ENCODE results near the gene PHACTR2. TPM values are rescaled to one million over a fixed set of nuclear protein-coding genes. Genes with fewer than 3 reads are reported as not detected.
"Not testable (repeated sequence)": the region's sequence is repeated elsewhere in the genome, so short reads cannot be mapped to it uniquely, and the experiment has no call there.

Gene PHACTR2
- total RNA-seq, 1 experiment from 2014 or later = not detected

DNA sequence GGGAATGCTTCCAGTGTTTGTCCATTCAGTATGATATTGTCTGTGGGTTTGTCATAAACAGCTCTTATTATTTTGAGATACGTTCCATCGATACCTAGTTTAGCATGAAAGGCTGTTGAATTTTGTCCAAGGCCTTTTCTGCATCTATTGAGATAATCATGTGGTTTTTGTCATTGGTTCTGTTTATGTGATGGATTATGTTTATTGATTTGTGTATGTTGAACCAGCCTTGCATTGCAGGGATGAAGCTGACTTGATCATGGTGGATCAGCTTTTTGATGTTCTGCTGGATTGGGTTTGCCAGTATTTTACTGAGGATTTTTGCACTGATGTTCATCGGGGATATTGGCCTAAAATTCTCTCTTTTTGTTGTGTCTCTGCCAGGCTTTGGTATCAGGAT, 120.7 kb downstream of the PHACTR2 start:
- not testable (repeated sequence) for H3K4me1 ChIP-seq (ENCODE audit: low read length); H3K9ac ChIP-seq (ENCODE audit: low read length); H3K9me3 ChIP-seq (ENCODE audit: low read length); H3K36me3 ChIP-seq (ENCODE audit: insufficient read depth, low read length); H3K27me3 ChIP-seq (ENCODE audit: low read length); H3K27ac ChIP-seq (ENCODE audit: low read length); H3K79me2 ChIP-seq (ENCODE audit: low read length); DNase-seq; H3K4me3 ChIP-seq (ENCODE audit: low read length); H2AFZ ChIP-seq (ENCODE audit: low read length); H4K20me1 ChIP-seq (ENCODE audit: insufficient read depth, low read depth, low read length); H3K4me2 ChIP-seq (ENCODE audit: low read depth, low read length, poor library complexity, severe bottlenecking); H3K9me2 ChIP-seq (replicated peaks; ENCODE audit: insufficient read depth, low read length)

GRCh38 chr6:143802833-143803565, 125.2 kb downstream of the PHACTR2 start:
- no peak overlapping the region for H3K9ac ChIP-seq (ENCODE audit: low read length)
- no peaks in the 10 kb centered on the region for H3K27me3 ChIP-seq (ENCODE audit: low read length)
- no peak overlapping the region for H3K4me2 ChIP-seq (ENCODE audit: low read depth, low read length, poor library complexity, severe bottlenecking)
- no peaks in the 10 kb centered on the region for H3K4me1 ChIP-seq (ENCODE audit: low read length)
- no peak overlapping the region for H3K27ac ChIP-seq (ENCODE audit: low read length)
- H3K79me2 ChIP-seq (ENCODE audit: low read length) = no peaks in the 10 kb centered on the region
- no peak overlapping the region for H2AFZ ChIP-seq (ENCODE audit: low read length)
- no peak overlapping the region for H3K4me3 ChIP-seq (ENCODE audit: low read length)
- H3K36me3 ChIP-seq (ENCODE audit: insufficient read depth, low read length) = no peaks in the 10 kb centered on the region
- H4K20me1 ChIP-seq (ENCODE audit: insufficient read depth, low read depth, low read length) = no peaks in the 10 kb centered on the region
- no peaks in the 10 kb centered on the region for H3K9me3 ChIP-seq (ENCODE audit: low read length)
- no peak for DNase-seq
- no peaks in the 10 kb centered on the region for H3K9me2 ChIP-seq (replicated peaks; ENCODE audit: insufficient read depth, low read length)

DNA sequence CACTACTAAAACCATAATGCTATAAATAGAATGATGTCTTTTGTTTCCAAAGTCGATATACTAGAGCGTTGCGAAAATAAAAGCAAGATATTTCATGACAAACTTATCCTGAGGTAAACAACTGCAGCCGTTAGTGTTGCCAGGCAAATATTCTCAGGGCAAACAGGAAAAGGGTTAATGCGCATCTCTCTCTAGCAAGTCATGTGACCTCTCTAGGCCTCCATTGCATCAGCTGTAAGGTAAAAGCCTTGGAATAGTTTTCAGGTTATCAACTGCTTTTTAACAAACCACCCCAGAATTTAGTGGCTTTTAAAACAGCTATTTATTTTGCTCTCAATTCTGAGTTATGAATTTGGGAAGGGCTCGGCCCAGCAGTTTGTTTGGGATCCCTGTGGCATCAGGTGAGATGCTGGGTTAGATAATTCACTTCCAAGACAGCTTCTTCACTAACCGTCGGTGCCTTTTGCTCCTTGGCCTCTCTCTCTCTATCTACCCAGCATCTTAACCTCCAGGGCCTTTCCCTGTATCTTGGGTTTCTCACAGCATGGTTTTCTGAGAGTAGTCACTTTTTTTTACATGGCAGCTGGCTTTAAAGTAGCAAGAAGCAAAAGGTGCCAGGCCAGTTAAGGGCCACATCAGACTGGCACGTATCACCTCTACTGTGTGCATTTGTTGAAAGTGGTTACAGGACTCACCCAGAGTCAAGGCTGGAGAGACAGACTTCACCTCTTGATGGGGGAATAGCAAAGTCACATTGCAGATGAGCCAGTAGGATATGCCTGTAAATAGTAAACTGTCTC, 126.2 kb downstream of the PHACTR2 start:
- no peaks in the 10 kb centered on the region for H4K20me1 ChIP-seq (ENCODE audit: insufficient read depth, low read depth, low read length)
- no peaks in the 10 kb centered on the region for H3K27me3 ChIP-seq (ENCODE audit: low read length)
- no peak overlapping the region for H3K4me3 ChIP-seq (ENCODE audit: low read length)
- no peak for DNase-seq
- H2AFZ ChIP-seq (ENCODE audit: low read length) = no peak overlapping the region
- no peaks in the 10 kb centered on the region for H3K9me3 ChIP-seq (ENCODE audit: low read length)
- H3K79me2 ChIP-seq (ENCODE audit: low read length) = no peaks in the 10 kb centered on the region
- no peak overlapping the region for H3K27ac ChIP-seq (ENCODE audit: low read length)
- H3K9ac ChIP-seq (ENCODE audit: low read length) = no peak overlapping the region
- no peaks in the 10 kb centered on the region for H3K9me2 ChIP-seq (replicated peaks; ENCODE audit: insufficient read depth, low read length)
- H3K36me3 ChIP-seq (ENCODE audit: insufficient read depth, low read length) = no peaks in the 10 kb centered on the region
- H3K4me1 ChIP-seq (ENCODE audit: low read length) = no peaks in the 10 kb centered on the region
- no peak overlapping the region for H3K4me2 ChIP-seq (ENCODE audit: low read depth, low read length, poor library complexity, severe bottlenecking)

DNA sequence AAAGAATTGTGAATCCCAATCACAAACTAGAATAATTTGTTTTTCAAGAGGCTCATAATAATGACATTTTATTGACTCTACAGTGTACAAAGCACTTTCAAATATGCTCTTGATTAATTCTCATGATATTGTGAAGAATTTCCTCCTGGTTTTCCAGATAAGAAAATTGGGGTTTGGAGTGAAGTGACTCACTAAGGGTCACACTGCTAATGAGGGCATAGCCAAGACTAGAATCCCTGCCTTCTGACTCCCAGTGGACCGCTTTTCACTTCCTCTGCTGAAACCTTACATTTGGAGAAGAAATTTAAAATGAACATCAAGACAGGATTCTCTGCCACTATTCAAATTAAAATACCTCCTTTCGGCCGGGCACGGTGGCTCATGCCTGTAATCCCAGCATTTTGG, 127.1 kb downstream of the PHACTR2 start:
- Histone ChIP-seq H3K4me1 (ENCODE audit: low read length) (no peaks in the 10 kb centered on the region), H3K36me3 (ENCODE audit: insufficient read depth, low read length) (no peaks in the 10 kb centered on the region), H2AFZ (ENCODE audit: low read length) (no peak overlapping the region), H3K79me2 (ENCODE audit: low read length) (no peaks in the 10 kb centered on the region), H4K20me1 (ENCODE audit: insufficient read depth, low read depth, low read length) (no peaks in the 10 kb centered on the region), H3K4me3 (ENCODE audit: low read length) (no peak overlapping the region), H3K27ac (ENCODE audit: low read length) (no peak overlapping the region), H3K9me2 (replicated peaks; ENCODE audit: insufficient read depth, low read length) (no peaks in the 10 kb centered on the region), H3K9me3 (ENCODE audit: low read length) (no peaks in the 10 kb centered on the region), H3K4me2 (ENCODE audit: low read depth, low read length, poor library complexity, severe bottlenecking) (no peak overlapping the region), H3K9ac (ENCODE audit: low read length) (no peak overlapping the region), H3K27me3 (ENCODE audit: low read length) (no peaks in the 10 kb centered on the region)
- no peak for DNase-seq

- DNase-seq = no peak
- no peak overlapping the region for H3K4me3 ChIP-seq (ENCODE audit: low read length)
- no peaks in the 10 kb centered on the region for H3K9me3 ChIP-seq (ENCODE audit: low read length)
- no peaks in the 10 kb centered on the region for H3K4me1 ChIP-seq (ENCODE audit: low read length)
- no peaks in the 10 kb centered on the region for H3K9me2 ChIP-seq (replicated peaks; ENCODE audit: insufficient read depth, low read length)
- H4K20me1 ChIP-seq (ENCODE audit: insufficient read depth, low read depth, low read length) = no peaks in the 10 kb centered on the region
- no peaks in the 10 kb centered on the region for H3K36me3 ChIP-seq (ENCODE audit: insufficient read depth, low read length)
- no peaks in the 10 kb centered on the region for H3K27me3 ChIP-seq (ENCODE audit: low read length)
- no peaks in the 10 kb centered on the region for H3K79me2 ChIP-seq (ENCODE audit: low read length)
- H3K27ac ChIP-seq (ENCODE audit: low read length) = no peak overlapping the region
- no peak overlapping the region for H2AFZ ChIP-seq (ENCODE audit: low read length)
- no peak overlapping the region for H3K4me2 ChIP-seq (ENCODE audit: low read depth, low read length, poor library complexity, severe bottlenecking)
- H3K9ac ChIP-seq (ENCODE audit: low read length) = no peak overlapping the region
Observed at GRCh38 chr6:143806282-143807102, 128.7 kb downstream of the PHACTR2 start.

DNA sequence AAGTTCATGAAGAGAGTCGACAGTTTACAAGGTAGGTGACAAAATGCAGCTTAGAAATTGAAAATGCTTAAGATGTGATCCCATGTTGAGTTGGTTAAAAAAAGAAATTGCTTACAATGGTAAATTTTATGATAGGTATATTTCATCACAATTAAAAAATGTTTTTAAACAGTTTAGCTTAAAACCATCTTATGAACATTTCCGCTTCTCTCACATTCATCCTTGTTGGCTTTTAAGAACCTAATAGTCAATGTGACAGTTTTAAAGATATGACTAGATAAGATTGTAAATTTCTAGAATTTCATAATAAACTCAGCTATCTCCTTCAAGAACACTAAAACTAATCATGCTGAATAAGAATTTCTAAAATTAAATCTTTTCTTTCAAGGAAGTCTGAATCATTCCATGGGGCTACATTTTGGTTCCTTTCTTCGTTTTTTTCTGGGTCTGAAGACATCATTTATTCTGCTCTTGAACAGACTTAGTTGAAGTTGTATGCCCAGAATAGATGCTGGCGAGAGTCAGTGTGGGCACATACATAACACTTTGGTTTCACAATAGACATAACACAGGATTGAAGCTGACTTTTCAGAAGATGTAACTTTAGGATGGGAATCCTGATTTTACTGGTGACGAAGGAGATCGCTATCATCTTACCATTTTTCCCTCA, 129.5 kb downstream of the PHACTR2 start:
- H3K9me3 ChIP-seq (ENCODE audit: low read length) = no peaks in the 10 kb centered on the region
- no peak overlapping the region for H3K27ac ChIP-seq (ENCODE audit: low read length)
- H3K9me2 ChIP-seq (replicated peaks; ENCODE audit: insufficient read depth, low read length) = no peaks in the 10 kb centered on the region
- no peak overlapping the region for H2AFZ ChIP-seq (ENCODE audit: low read length)
- H3K36me3 ChIP-seq (ENCODE audit: insufficient read depth, low read length) = no peaks in the 10 kb centered on the region
- DNase-seq = no peak
- H3K27me3 ChIP-seq (ENCODE audit: low read length) = no peaks in the 10 kb centered on the region
- H3K79me2 ChIP-seq (ENCODE audit: low read length) = no peaks in the 10 kb centered on the region
- H4K20me1 ChIP-seq (ENCODE audit: insufficient read depth, low read depth, low read length) = no peaks in the 10 kb centered on the region
- H3K4me3 ChIP-seq (ENCODE audit: low read length) = no peak overlapping the region
- no peaks in the 10 kb centered on the region for H3K4me1 ChIP-seq (ENCODE audit: low read length)
- no peak overlapping the region for H3K4me2 ChIP-seq (ENCODE audit: low read depth, low read length, poor library complexity, severe bottlenecking)
- H3K9ac ChIP-seq (ENCODE audit: low read length) = no peak overlapping the region

GRCh38 chr6:143810745-143811144, 133.0 kb downstream of the PHACTR2 start:
- Histone ChIP-seq H3K27me3 (ENCODE audit: low read length) (no peaks in the 10 kb centered on the region), H3K36me3 (ENCODE audit: insufficient read depth, low read length) (no peaks in the 10 kb centered on the region), H3K4me3 (ENCODE audit: low read length) (no peak overlapping the region), H3K79me2 (ENCODE audit: low read length) (no peaks in the 10 kb centered on the region), H3K27ac (ENCODE audit: low read length) (no peak overlapping the region), H3K9me2 (replicated peaks; ENCODE audit: insufficient read depth, low read length) (no peaks in the 10 kb centered on the region), H2AFZ (ENCODE audit: low read length) (no peak overlapping the region), H4K20me1 (ENCODE audit: insufficient read depth, low read depth, low read length) (no peaks in the 10 kb centered on the region), H3K4me2 (ENCODE audit: low read depth, low read length, poor library complexity, severe bottlenecking) (no peak overlapping the region), H3K9ac (ENCODE audit: low read length) (no peak overlapping the region), H3K9me3 (ENCODE audit: low read length) (no peaks in the 10 kb centered on the region), H3K4me1 (ENCODE audit: low read length) (no peaks in the 10 kb centered on the region)
- DNase-seq = no peak
